Posterior vena cava (tissue), 2 donors: ENCODE measurements around the gene DUS2. TPM values are rescaled to one million over a fixed set of nuclear protein-coding genes. Genes with fewer than 3 reads are reported as not detected.

Source experiments
- DNase-seq: peaks from one replicate; pipeline ENCODE4 v3.0.0-alpha.2; 2020; ENCODE audit warnings: low spot score
- intact Hi-C, 2 donors: fragments of 100-400 bp; cut with DNase I; formaldehyde crosslinking; loops; one replicate each; pipeline versions ENCODE4 v1.14.1 to v1.14.2; 2022 to 2023
- total RNA-seq, 2 donors: library from RNA; stranded (reverse); fragmentation: NEBNext Ultra II Directional; extraction: Animal tissue kit (Norgen Biotek cat#: 25700); gene quantifications; one replicate each; pipeline ENCODE4 v1.2.1, GENCODE V29; 2021
- donor health status: DM: yes; HTN: yes; CAD: no.
- donor health status: DM: yes; HTN: yes; CAD: no.

Gene DUS2
- total RNA-seq, 2 donors from 2014 or later, result 6.6 to 11.6 TPM

GRCh38 chr16:68035227-68035626 is 12.1 kb downstream of the DUS2 start:
- no peak for DNase-seq
- intact Hi-C loops, result no loop called here

GRCh38 chr16:68037841-68038597 is 14.9 kb downstream of the DUS2 start:
- no peak for DNase-seq
- intact Hi-C loops, result no loop called here

GRCh38 chr16:68040506-68041288 is 17.6 kb downstream of the DUS2 start:
- peak; percentile 94 for DNase-seq
- intact Hi-C loops, result loop anchor here in 1 of 2 donors (5.0 to 10.0 kb wide), 2 partner anchors 48 to 216 kb away; no protein-coding TSS in a partner anchor

GRCh38 chr16:68041783-68042182 is 18.7 kb downstream of the DUS2 start:
- no peak for DNase-seq
- intact Hi-C loops, result loop anchor here in 1 of 2 donors (5.0 to 10.0 kb wide), 2 partner anchors 49 to 217 kb away; no protein-coding TSS in a partner anchor

GRCh38 chr16:68046106-68046505 is 23.0 kb downstream of the DUS2 start:
- intact Hi-C loops, result loop anchor here in 1 of 2 donors (10.0 kb wide), 1 partner anchor 221 kb away; no protein-coding TSS in a partner anchor
- DNase-seq, result no peak

GRCh38 chr16:68047987-68048386 is 24.9 kb downstream of the DUS2 start:
- no peak for DNase-seq
- intact Hi-C loops, result loop anchor here in 1 of 2 donors (10.0 kb wide), 1 partner anchor 223 kb away; no protein-coding TSS in a partner anchor

GRCh38 chr16:68049449-68049848 is 26.4 kb downstream of the DUS2 start:
- intact Hi-C loops, result loop anchor here in 1 of 2 donors (10.0 kb wide), 1 partner anchor 225 kb away; no protein-coding TSS in a partner anchor
- no peak for DNase-seq

- intact Hi-C loops, result no loop called here
- no peak for DNase-seq
These were observed 32.3 kb downstream of the DUS2 start for GRCh38 chr16:68055395-68055794.

- no peak for DNase-seq
- intact Hi-C loops, result no loop called here
These were observed 36.7 kb downstream of the DUS2 start for GRCh38 chr16:68059804-68060203.

- no peak for DNase-seq
- intact Hi-C loops, result no loop called here
These were observed 38.3 kb downstream of the DUS2 start for GRCh38 chr16:68061396-68061795.

- no peak for DNase-seq
- intact Hi-C loops, result no loop called here
These were observed 39.9 kb downstream of the DUS2 start for GRCh38 chr16:68062910-68063393.

- intact Hi-C loops, result no loop called here
- peak; percentile 86 for DNase-seq
These were observed 41.8 kb downstream of the DUS2 start for GRCh38 chr16:68064791-68065365.

GRCh38 chr16:68065716-68066305 is 42.7 kb downstream of the DUS2 start:
- DNase-seq, result no peak
- intact Hi-C loops, result no loop called here

- DNase-seq, result no peak
- intact Hi-C loops, result no loop called here
These were observed 43.7 kb downstream of the DUS2 start for GRCh38 chr16:68066763-68067162.

- intact Hi-C loops, result no loop called here
- no peak for DNase-seq
These were observed 45.8 kb downstream of the DUS2 start for GRCh38 chr16:68068926-68069325.

GRCh38 chr16:68069511-68070248 is 46.6 kb downstream of the DUS2 start:
- intact Hi-C loops, result no loop called here
- no peak for DNase-seq

- intact Hi-C loops, result no loop called here
- no peak for DNase-seq
These were observed 47.2 kb downstream of the DUS2 start for GRCh38 chr16:68070249-68070730.

GRCh38 chr16:68070806-68071517 is 47.9 kb downstream of the DUS2 start:
- DNase-seq, result no peak
- intact Hi-C loops, result no loop called here
